AG04449 (cell line): ENCODE results near the gene CD248.

ENCODE experiments used
- CTCF ChIA-PET: fragments of 350-600 bp; formaldehyde crosslinking; extraction: SDS; loops from one replicate; lab custom pipeline; 2021; ENCODE audit warnings: antibody characterized with exemption; lab: Yijun Ruan, JAX
- POLR2A ChIA-PET: fragments of 400-600, 350-600 bp; formaldehyde crosslinking; extraction: SDS; loops from one replicate; lab custom pipeline; 2020; ENCODE audit warnings: antibody characterized with exemption, inconsistent platforms; lab: Yijun Ruan, JAX
- DNase-seq: peaks from one replicate; pipeline ENCODE4 v3.0.0-alpha.2; 2010; ENCODE audit warnings: low read depth, low spot score
- H3K4me3 ChIP-seq: 2 replicates; pipeline ENCODE4 v1.5.1; 2011; ENCODE audit warnings: low read depth, mild to moderate bottlenecking, control low read depth, low read length
- CTCF ChIP-seq: IDR thresholded peaks from one replicate; pipeline ENCODE4 v1.5.1; 2011; ENCODE audit warnings: mild to moderate bottlenecking, moderate library complexity, low read length, control low read depth, inconsistent platforms; ENCODE audit not compliant: insufficient read depth; ENCODE audit errors: missing control alignments

The CD248 gene

GRCh38 chr11:66310324-66310723, 6.5 kb downstream of the CD248 start:
- ChIA-PET CTCF (interaction anchor here (1.0 to 8.6 kb wide), 11 partner anchors 8 to 83 kb away, joined by 4 to 260 read pairs (median 53); partner anchors contain the start of genes B4GAT1, BRMS1, RIN1 and TMEM151A), POLR2A (interaction anchor here (0.6 to 0.9 kb wide), 2 partner anchors 25 to 38 kb away, joined by 3 read pairs; no protein-coding TSS in a partner anchor)
- no peak overlapping the region for H3K4me3 ChIP-seq
- DNase-seq, result no peak
- TF ChIP-seq CTCF, result no peak

DNA sequence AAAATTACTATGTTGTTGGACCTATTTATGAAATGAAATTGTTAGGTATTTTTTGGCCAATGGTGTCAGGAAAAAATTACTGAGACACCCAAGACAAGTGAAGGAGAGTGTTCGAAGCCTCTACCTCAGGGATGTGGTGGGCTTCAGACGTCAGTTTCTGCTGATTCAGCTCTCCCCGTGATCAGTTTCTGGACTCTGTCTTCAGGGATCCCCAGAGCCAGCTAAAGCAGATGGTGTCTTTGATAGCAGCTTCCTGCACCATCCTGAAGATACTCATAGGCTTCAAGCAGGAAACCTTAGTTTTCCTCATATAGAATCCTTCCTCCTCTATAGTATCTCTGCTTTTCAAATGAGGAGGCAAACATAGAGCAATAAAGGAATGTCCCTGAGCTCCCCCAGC, 7.4 kb downstream of the CD248 start:
- H3K4me3 ChIP-seq, result no peak overlapping the region
- POLR2A ChIA-PET, result no interaction called here
- CTCF ChIA-PET, result interaction anchor here (0.9 to 8.6 kb wide), 9 partner anchors 11 to 84 kb away, joined by 4 to 260 read pairs (median 61); partner anchors contain the start of genes B4GAT1, BRMS1, RIN1 and TMEM151A
- TF ChIP-seq CTCF, result no peak
- DNase-seq, result no peak

GRCh38 chr11:66302656-66303055, 14.2 kb downstream of the CD248 start:
- no peak for TF ChIP-seq CTCF
- POLR2A ChIA-PET, result no interaction called here
- no peak for DNase-seq
- CTCF ChIA-PET, result interaction anchor here (0.6 to 2.0 kb wide), 4 partner anchors 9 to 84 kb away, joined by 3 to 23 read pairs (median 4); no protein-coding TSS in a partner anchor
- H3K4me3 ChIP-seq, result no peak overlapping the region

GRCh38 chr11:66299186-66299585, 17.7 kb downstream of the CD248 start:
- CTCF ChIA-PET, result interaction anchor here (2.4 to 4.8 kb wide), 3 partner anchors 12 to 87 kb away, joined by 13 to 53 read pairs (median 14); no protein-coding TSS in a partner anchor
- DNase-seq, result no peak
- POLR2A ChIA-PET, result no interaction called here
- H3K4me3 ChIP-seq, result no peak overlapping the region
- TF ChIP-seq CTCF, result no peak

GRCh38 chr11:66297610-66298009, 19.2 kb downstream of the CD248 start:
- DNase-seq, result no peak
- no peak for TF ChIP-seq CTCF
- POLR2A ChIA-PET, result interaction anchor here (1.3 kb wide), 1 partner anchor 9 kb away, joined by 4 read pairs; the partner anchor contains the start of gene YIF1A
- CTCF ChIA-PET, result interaction anchor here (0.9 to 4.8 kb wide), 5 partner anchors 8 to 89 kb away, joined by 3 to 53 read pairs (median 4); partner anchors contain the start of gene YIF1A
- H3K4me3 ChIP-seq, result no peak overlapping the region
